Measurements from ENCODE around the gene ATXN3. TPM values are rescaled to one million over a fixed set of nuclear protein-coding genes. Genes with fewer than 3 reads are reported as not detected.
A peak's percentile ranks its signal among the peaks of the same experiment; 100 is the strongest.

ATXN3 gene
- total RNA-seq, 1 experiment from 2014 or later: 92.0 TPM

DNA sequence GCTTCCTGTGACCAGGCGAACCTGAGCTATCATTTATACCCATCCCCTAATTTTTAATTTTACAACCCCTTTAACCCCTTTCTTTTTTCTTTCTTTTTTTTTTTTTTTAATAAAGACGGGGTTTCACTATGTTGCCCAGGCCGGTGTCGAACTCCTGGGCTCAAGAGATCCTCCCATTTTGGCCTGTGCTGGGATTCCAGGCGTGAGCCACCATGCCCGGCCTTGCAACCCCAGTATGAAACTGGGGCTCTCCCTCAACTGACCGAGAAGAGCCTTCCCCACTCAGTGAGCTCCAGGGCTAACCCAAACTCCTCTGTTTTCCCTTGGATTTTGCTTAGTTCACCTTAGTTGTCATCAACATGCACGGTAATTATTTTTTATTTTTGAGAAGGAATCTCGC lies 16.4 kb upstream of the ATXN3 start:
- Histone ChIP-seq H3K4me1 (ENCODE audit: low read length) (peaks cover 39% of the 10 kb centered on the region), H2AFZ (ENCODE audit: low read length) (no peak overlapping the region), H3K36me3 (ENCODE audit: insufficient read depth, low read length) (peaks cover 57% of the 10 kb centered on the region; the same call in 1 of the 2 replicates)

DNA sequence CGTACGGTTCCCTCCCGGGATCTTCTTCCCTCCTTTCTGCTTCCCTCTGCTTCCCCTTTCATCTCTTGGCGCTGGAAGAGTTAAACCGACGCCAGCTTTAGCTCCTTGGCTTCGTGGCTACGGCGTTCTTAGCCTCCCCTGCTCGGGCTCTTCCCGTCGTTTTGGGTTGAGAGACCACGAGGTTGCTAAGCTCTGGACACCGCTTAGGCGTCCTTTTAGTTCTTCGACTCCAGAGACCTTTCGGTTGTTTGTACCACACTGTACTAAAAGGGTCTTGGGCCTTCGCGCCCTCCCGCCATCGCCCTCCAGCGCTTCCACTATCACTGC lies 15.9 kb upstream of the ATXN3 start:
- Histone ChIP-seq H3K36me3 (ENCODE audit: insufficient read depth, low read length) (peaks cover 55% of the 10 kb centered on the region; the same call in 1 of the 2 replicates), H3K79me2 (ENCODE audit: low read length) (peaks cover 88% of the 10 kb centered on the region), H3K9me3 (ENCODE audit: low read length) (no peaks in the 10 kb centered on the region)

More for the DNA sequence above, 16.4 kb upstream of the ATXN3 start:
- no peaks in the 10 kb centered on the region for H3K9me3 ChIP-seq (ENCODE audit: low read length)
- peak overlapping the region; percentile 85 for H3K4me3 ChIP-seq (ENCODE audit: low read length)
- DNase-seq: peak; percentile 68
- H4K20me1 ChIP-seq (ENCODE audit: insufficient read depth, low read depth, low read length): no peaks in the 10 kb centered on the region
- H3K79me2 ChIP-seq (ENCODE audit: low read length): peaks cover 92% of the 10 kb centered on the region
- H3K27me3 ChIP-seq (ENCODE audit: low read length): no peaks in the 10 kb centered on the region
- peak overlapping the region; percentile 76 for H3K27ac ChIP-seq (ENCODE audit: low read length)
- H3K9me2 ChIP-seq (replicated peaks; ENCODE audit: insufficient read depth, low read length): no peaks in the 10 kb centered on the region
- peak overlapping the region; percentile 84 for H3K4me2 ChIP-seq (ENCODE audit: low read depth, low read length, poor library complexity, severe bottlenecking)
- peak overlapping the region; percentile 95 for H3K9ac ChIP-seq (ENCODE audit: low read length)

DNA sequence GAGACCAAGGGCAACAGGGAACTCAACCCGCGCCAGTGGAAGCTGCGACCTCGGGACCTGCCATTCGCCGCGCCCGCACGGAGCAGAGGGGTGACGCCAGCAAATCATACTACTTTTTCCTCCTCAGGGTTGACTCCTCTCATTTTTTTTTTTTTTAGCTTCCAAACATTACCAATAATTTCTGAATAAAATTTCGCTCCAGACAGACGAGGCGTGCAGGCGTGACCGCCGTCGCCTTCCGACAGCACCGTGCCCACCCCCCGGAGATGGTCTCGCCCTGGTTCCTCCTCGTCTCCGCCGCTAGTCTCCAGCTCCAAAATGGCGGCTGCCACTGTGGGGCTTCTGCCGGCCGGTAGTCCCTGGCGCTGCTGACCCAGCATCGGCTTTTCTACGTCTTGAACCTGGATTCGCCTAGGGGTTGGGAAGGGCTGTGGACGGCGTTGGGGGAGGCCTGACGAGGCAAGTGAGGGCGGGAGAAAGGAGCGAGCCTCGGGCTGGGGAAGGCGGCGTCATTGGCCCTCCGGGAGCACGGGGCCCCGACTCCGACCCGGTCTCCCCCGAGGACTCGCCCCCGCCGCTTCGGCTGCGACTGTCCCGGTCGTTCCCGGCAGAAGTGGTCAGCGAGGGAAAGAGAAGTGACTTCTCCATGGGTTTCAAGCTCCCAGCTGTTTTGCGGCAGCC lies 15.4 kb upstream of the ATXN3 start, which contains the start of the genes CPSF2 and NDUFB1:
Gene CPSF2 (plus strand): TSS at position 300 of the 681 bp plus-strand sequence. CDS start 9,016 bp downstream, outside the sequence.
Gene NDUFB1 (minus strand): TSS at position 37 of the 681 bp plus-strand sequence. CDS start 4,069 bp downstream, outside the sequence.
- peak; percentile 96 for DNase-seq
- peak within 1 kb of the TSS; percentile 94 for H2AFZ ChIP-seq (ENCODE audit: low read length)
- H3K9me3 ChIP-seq (ENCODE audit: low read length): no peaks in the 10 kb centered on the region
- peak within 1 kb of the TSS; percentile 84 for H3K4me2 ChIP-seq (ENCODE audit: low read depth, low read length, poor library complexity, severe bottlenecking)
- peaks cover 39% of the 10 kb centered on the region for H3K4me1 ChIP-seq (ENCODE audit: low read length)
- peak within 1 kb of the TSS; percentile 76 for H3K27ac ChIP-seq (ENCODE audit: low read length)
- H3K79me2 ChIP-seq (ENCODE audit: low read length): peaks cover 83% of the 10 kb centered on the region
- no peaks in the 10 kb centered on the region for H3K27me3 ChIP-seq (ENCODE audit: low read length)
- H3K9me2 ChIP-seq (replicated peaks; ENCODE audit: insufficient read depth, low read length): no peaks in the 10 kb centered on the region
- H3K9ac ChIP-seq (ENCODE audit: low read length): peak within 1 kb of the TSS; percentile 95
- H3K4me3 ChIP-seq (ENCODE audit: low read length): peak within 1 kb of the TSS; percentile 85
- H3K36me3 ChIP-seq (ENCODE audit: insufficient read depth, low read length): peaks cover 55% of the 10 kb centered on the region; the same call in 1 of the 2 replicates
- no peaks in the 10 kb centered on the region for H4K20me1 ChIP-seq (ENCODE audit: insufficient read depth, low read depth, low read length)

More for the DNA sequence above, 15.9 kb upstream of the ATXN3 start:
- H3K4me2 ChIP-seq (ENCODE audit: low read depth, low read length, poor library complexity, severe bottlenecking): peak overlapping the region; percentile 84
- peak; percentile 80 for DNase-seq
- H3K9ac ChIP-seq (ENCODE audit: low read length): peak overlapping the region; percentile 95
- H4K20me1 ChIP-seq (ENCODE audit: insufficient read depth, low read depth, low read length): no peaks in the 10 kb centered on the region
- no peaks in the 10 kb centered on the region for H3K9me2 ChIP-seq (replicated peaks; ENCODE audit: insufficient read depth, low read length)
- H3K4me1 ChIP-seq (ENCODE audit: low read length): peaks cover 39% of the 10 kb centered on the region
- 0 out of 2 replicates have a peak overlapping the region, but pooled peaks have one; percentile 9 for H2AFZ ChIP-seq (ENCODE audit: low read length)
- peak overlapping the region; percentile 76 for H3K27ac ChIP-seq (ENCODE audit: low read length)
- peak overlapping the region; percentile 85 for H3K4me3 ChIP-seq (ENCODE audit: low read length)
- H3K27me3 ChIP-seq (ENCODE audit: low read length): no peaks in the 10 kb centered on the region

DNA sequence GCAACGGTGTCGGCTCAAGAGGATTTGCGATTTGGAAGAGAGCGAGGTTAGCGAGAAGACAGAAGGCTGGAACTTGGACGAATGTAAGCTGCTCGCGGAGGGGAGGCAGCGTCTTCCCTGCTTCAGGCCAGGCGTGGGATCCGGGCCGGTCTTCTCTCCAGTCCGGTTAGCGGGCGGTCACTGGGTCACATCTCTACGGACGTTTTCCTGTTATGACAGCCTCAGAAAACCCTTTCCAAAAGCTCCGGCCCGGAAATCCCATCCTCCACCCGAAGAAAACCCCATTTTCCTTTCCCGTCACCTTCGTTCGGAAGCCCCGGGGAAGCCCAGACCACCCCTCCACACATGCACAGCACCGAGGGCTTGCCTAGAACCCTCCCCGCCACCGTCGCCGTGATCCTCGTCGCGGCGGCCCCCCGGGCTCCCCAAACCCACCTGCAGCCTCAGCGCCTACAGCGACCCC lies 14.9 kb upstream of the ATXN3 start:
- Histone ChIP-seq H3K36me3 (ENCODE audit: insufficient read depth, low read length) (peaks cover 54% of the 10 kb centered on the region; the same call in 1 of the 2 replicates), H3K27ac (ENCODE audit: low read length) (peak overlapping the region; percentile 76), H3K27me3 (ENCODE audit: low read length) (no peaks in the 10 kb centered on the region), H3K4me2 (ENCODE audit: low read depth, low read length, poor library complexity, severe bottlenecking) (peak overlapping the region; percentile 84), H3K79me2 (ENCODE audit: low read length) (peaks cover 77% of the 10 kb centered on the region), H4K20me1 (ENCODE audit: insufficient read depth, low read depth, low read length) (no peaks in the 10 kb centered on the region), H3K4me3 (ENCODE audit: low read length) (peak overlapping the region; percentile 85), H3K9me2 (replicated peaks; ENCODE audit: insufficient read depth, low read length) (no peaks in the 10 kb centered on the region), H2AFZ (ENCODE audit: low read length) (peak overlapping the region; percentile 94), H3K9ac (ENCODE audit: low read length) (peak overlapping the region; percentile 95), H3K9me3 (ENCODE audit: low read length) (no peaks in the 10 kb centered on the region), H3K4me1 (ENCODE audit: low read length) (peaks cover 39% of the 10 kb centered on the region)
- peak; percentile 72 for DNase-seq

DNA sequence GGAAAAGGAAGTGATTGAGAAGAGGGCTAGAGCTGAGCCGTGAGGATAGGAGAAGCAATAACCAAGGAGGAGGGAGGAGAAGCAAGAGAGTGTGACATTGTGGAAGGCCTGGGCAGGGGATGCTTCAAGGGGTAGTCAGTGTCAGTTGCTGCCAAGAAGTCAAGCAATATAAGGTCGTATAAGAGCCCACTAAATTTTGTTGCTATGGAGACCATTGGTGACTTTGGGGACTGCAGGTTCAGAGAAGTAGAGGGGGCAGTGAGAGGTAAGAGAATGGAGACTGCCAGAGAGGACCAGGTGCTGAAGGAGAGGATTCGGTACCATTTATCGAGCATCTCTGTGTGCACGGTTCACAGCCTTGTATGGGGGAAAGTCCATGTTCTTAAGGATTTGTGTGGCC lies 3.1 kb upstream of the ATXN3 start:
- Histone ChIP-seq H3K4me2 (ENCODE audit: low read depth, low read length, poor library complexity, severe bottlenecking) (no peak overlapping the region), H2AFZ (ENCODE audit: low read length) (no peak overlapping the region), H3K79me2 (ENCODE audit: low read length) (peaks cover 18% of the 10 kb centered on the region), H3K9me2 (replicated peaks; ENCODE audit: insufficient read depth, low read length) (no peaks in the 10 kb centered on the region), H3K9me3 (ENCODE audit: low read length) (no peaks in the 10 kb centered on the region), H3K27ac (ENCODE audit: low read length) (peak overlapping the region; percentile 92; the same call in 1 of the 2 replicates), H3K4me1 (ENCODE audit: low read length) (peaks cover 39% of the 10 kb centered on the region), H3K36me3 (ENCODE audit: insufficient read depth, low read length) (no peaks in the 10 kb centered on the region), H3K4me3 (ENCODE audit: low read length) (no peak overlapping the region), H3K27me3 (ENCODE audit: low read length) (no peaks in the 10 kb centered on the region), H4K20me1 (ENCODE audit: insufficient read depth, low read depth, low read length) (no peaks in the 10 kb centered on the region; the same call in 1 of the 2 replicates), H3K9ac (ENCODE audit: low read length) (no peak overlapping the region)
- peak; percentile 58 for DNase-seq

DNA sequence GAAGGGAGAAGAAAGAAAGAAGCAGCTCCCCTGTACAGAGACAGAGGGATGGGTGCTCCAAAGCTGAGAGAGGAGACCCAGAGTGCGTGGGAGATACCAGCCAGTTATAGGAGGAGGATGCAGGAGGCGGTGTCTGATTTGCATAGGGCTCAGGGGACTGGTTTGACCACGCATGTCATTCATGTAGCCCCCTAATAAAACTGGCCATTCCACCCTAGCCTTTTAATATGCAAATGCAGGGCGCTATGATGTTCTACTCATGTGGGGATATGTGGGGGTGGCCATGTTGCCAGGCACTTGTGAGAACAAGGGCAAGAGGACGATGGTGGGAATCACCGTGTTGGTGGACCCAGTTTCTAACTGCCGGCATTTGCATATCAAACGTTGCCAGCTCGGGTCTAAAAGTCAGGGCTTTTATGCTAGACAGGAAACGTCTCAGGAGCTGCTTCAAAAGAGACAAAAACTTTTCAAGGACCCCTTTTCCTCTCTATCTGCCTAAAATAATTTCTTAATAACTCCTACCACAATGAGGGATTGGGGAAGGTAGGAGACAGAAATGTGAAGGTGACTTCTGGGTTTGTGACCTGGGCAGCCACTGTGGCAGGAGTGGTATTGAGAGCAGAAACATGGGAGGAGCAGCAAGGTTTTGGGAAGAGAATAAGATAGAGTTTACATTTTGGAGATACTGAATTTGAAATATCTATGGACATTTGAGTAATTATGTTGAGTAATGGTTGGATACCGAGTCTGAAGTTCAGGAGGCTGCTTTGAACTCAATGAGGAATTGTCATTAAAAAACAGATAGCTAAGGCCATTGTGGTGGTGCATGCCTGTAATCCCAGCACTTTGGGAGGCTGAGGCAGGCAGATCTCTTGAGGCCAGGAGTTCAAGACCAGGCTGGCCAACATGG lies 2.2 kb upstream of the ATXN3 start:
- H3K79me2 ChIP-seq (ENCODE audit: low read length): peaks cover 27% of the 10 kb centered on the region
- H3K27ac ChIP-seq (ENCODE audit: low read length): peak overlapping the region; percentile 92
- no peaks in the 10 kb centered on the region for H3K36me3 ChIP-seq (ENCODE audit: insufficient read depth, low read length)
- H2AFZ ChIP-seq (ENCODE audit: low read length): peak overlapping the region; percentile 3
- H3K4me2 ChIP-seq (ENCODE audit: low read depth, low read length, poor library complexity, severe bottlenecking): peak overlapping the region; percentile 80
- peak; percentile 96 for DNase-seq
- no peaks in the 10 kb centered on the region; the same call in 1 of the 2 replicates for H4K20me1 ChIP-seq (ENCODE audit: insufficient read depth, low read depth, low read length)
- peaks cover 42% of the 10 kb centered on the region for H3K4me1 ChIP-seq (ENCODE audit: low read length)
- H3K27me3 ChIP-seq (ENCODE audit: low read length): no peaks in the 10 kb centered on the region
- no peaks in the 10 kb centered on the region for H3K9me3 ChIP-seq (ENCODE audit: low read length)
- peak overlapping the region; percentile 67 for H3K9ac ChIP-seq (ENCODE audit: low read length)
- H3K9me2 ChIP-seq (replicated peaks; ENCODE audit: insufficient read depth, low read length): no peaks in the 10 kb centered on the region
- peak overlapping the region; percentile 59 for H3K4me3 ChIP-seq (ENCODE audit: low read length)

DNA sequence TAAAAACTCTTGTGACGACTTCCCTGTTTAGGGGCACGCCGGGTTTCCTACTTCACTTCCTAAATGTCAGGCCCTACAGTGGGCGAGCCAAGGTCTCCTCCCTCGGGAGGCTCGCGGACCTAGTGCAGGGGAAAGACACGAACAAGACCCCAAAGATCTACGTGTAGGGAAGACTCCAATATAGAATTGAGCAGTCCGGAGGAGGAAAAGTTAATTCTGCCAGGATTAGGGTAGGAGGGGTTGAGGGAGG lies 564 bp downstream of the ATXN3 start:
- Histone ChIP-seq H3K27ac (ENCODE audit: low read length) (peak overlapping the region; percentile 66), H3K27me3 (ENCODE audit: low read length) (no peaks in the 10 kb centered on the region), H2AFZ (ENCODE audit: low read length) (peak overlapping the region; percentile 55; the same call in 1 of the 2 replicates), H3K4me1 (ENCODE audit: low read length) (peaks cover 55% of the 10 kb centered on the region), H3K9me2 (replicated peaks; ENCODE audit: insufficient read depth, low read length) (no peaks in the 10 kb centered on the region), H3K4me2 (ENCODE audit: low read depth, low read length, poor library complexity, severe bottlenecking) (peak overlapping the region; percentile 81), H3K9ac (ENCODE audit: low read length) (peak overlapping the region; percentile 86), H3K4me3 (ENCODE audit: low read length) (peak overlapping the region; percentile 77), H4K20me1 (ENCODE audit: insufficient read depth, low read depth, low read length) (no peaks in the 10 kb centered on the region; the same call in 1 of the 2 replicates), H3K36me3 (ENCODE audit: insufficient read depth, low read length) (no peaks in the 10 kb centered on the region), H3K9me3 (ENCODE audit: low read length) (no peaks in the 10 kb centered on the region), H3K79me2 (ENCODE audit: low read length) (peaks cover 54% of the 10 kb centered on the region)
- DNase-seq: peak; percentile 76

Measured in Karpas-422 (cell line).